ENCODE data around the gene INPP5F. TPM values are rescaled to one million over a fixed set of nuclear protein-coding genes. Genes with fewer than 3 reads are reported as not detected.

INPP5F gene
- total and polyA plus RNA-seq, 2 experiments from 2014 or later = 41.4 to 86.0 TPM

- Histone ChIP-seq H3K4me2 (no peak overlapping the region), H3K4me3 (no peak overlapping the region), H4K20me1 (replicated peaks; ENCODE audit: insufficient read depth) (no peaks in the 10 kb centered on the region), H3F3A (replicated peaks; ENCODE audit: low read depth) (no peaks in the 10 kb centered on the region), H3K27ac (ENCODE audit: low read depth) (peak overlapping the region; percentile 51; the same call in 1 of the 2 replicates), H3K27me3 (ENCODE audit: insufficient read depth) (no peaks in the 10 kb centered on the region), H3K9me2 (ENCODE audit: insufficient read depth) (0 out of 2 replicates have a peak, but pooled peaks cover 7% of the 10 kb centered on the region), H3K36me3 (ENCODE audit: insufficient read depth) (0 out of 2 replicates have a peak, but pooled peaks cover 2% of the 10 kb centered on the region), H2AFZ (peak overlapping the region; percentile 94), H3K4me1 (ENCODE audit: insufficient read depth) (peaks cover 5% of the 10 kb centered on the region; the same call in 1 of the 2 replicates), H3K79me2 (replicated peaks; ENCODE audit: insufficient read depth) (no peaks in the 10 kb centered on the region)
- Mint-ChIP-seq H3K4me3 (no peak overlapping the region), H3K9me3 (peaks cover 24% of the 10 kb centered on the region), H3K36me3 (ENCODE audit: low read depth) (peaks cover 17% of the 10 kb centered on the region), H3K4me1 (peaks cover 10% of the 10 kb centered on the region), H3K27me3 (ENCODE audit: insufficient read depth, low read depth, poor library complexity) (peaks cover 8% of the 10 kb centered on the region), H3K27ac (peak overlapping the region; percentile 13)
- DNase-seq (ENCODE audit: low spot score) (no peak), ATAC-seq (peak; percentile 49)
- no peak for TF ChIP-seq EZH2phosphoT487 (IDR thresholded peaks at IDR 0.05; ENCODE audit: unreplicated experiment)
- no peak for TF ChIP-seq CREB1 (CRISPR knock-in tag; IDR thresholded peaks at IDR 0.05; ENCODE audit: low read depth)
- no peak for TF ChIP-seq JUNB (IDR thresholded peaks at IDR 0.05; ENCODE audit: unreplicated experiment)
- TF ChIP-seq REST (IDR thresholded peaks at IDR 0.05; ENCODE audit: unreplicated experiment) = no peak
- TF ChIP-seq POLR2AphosphoS5 (IDR thresholded peaks at IDR 0.05; ENCODE audit: low read depth) = no peak
- TF ChIP-seq ETS1 (IDR thresholded peaks at IDR 0.05) = no peak
- no peak for TF ChIP-seq ZNF114 (CRISPR knock-in tag; IDR thresholded peaks at IDR 0.05)
- no peak for TF ChIP-seq EZH2 (IDR thresholded peaks at IDR 0.05; ENCODE audit: low read depth, unreplicated experiment)
- no peak for TF ChIP-seq CTCF (conservative IDR thresholded peaks at IDR 0.05; ENCODE audit: low read depth in 2 of 2)
- TF ChIP-seq NANOG (IDR thresholded peaks at IDR 0.05; ENCODE audit: borderline replicate concordance) = no peak
- TF ChIP-seq ZNF462 (CRISPR knock-in tag; IDR thresholded peaks at IDR 0.05) = no peak
- no peak for TF ChIP-seq ZNF331 (CRISPR knock-in tag; IDR thresholded peaks at IDR 0.05; ENCODE audit: low read depth)
- no peak for TF ChIP-seq STAT1 (IDR thresholded peaks at IDR 0.05; ENCODE audit: unreplicated experiment)
Measured at GRCh38 chr10:119715628-119716505, 10.0 kb upstream of the INPP5F start.
